Activated T-cell treated with anti-CD3 and anti-CD28 coated beads, Interleukin-2, amount 50 U/mL, for 4 hours (primary cell): Measurements from ENCODE around the gene HID1. TPM values are rescaled to one million over a fixed set of nuclear protein-coding genes. Genes with fewer than 3 reads are reported as not detected.
"Not testable (repeated sequence)": the region's sequence is repeated elsewhere in the genome, so short reads cannot be mapped to it uniquely, and the experiment has no call there.

Experiments
- ATAC-seq, 2 donors: fragments of 200-7000 bp; cut with Tn5 transposase; one replicate each; pipeline ENCODE4 v1.10.0; 2021
- DNase-seq: peaks from one replicate; pipeline ENCODE4 v3.0.0-alpha.2; 2020
- H3K27me3 Mint-ChIP-seq: one replicate; pipeline ENCODE4 v1.8.0; 2021; ENCODE audit warnings: low read depth, mixed read lengths
- H3K36me3 Mint-ChIP-seq: one replicate; pipeline ENCODE4 v1.8.0; 2022; ENCODE audit warnings: mixed read lengths; ENCODE audit not compliant: insufficient read depth
- H3K4me1 Mint-ChIP-seq: one replicate; pipeline ENCODE4 v1.8.0; 2021; ENCODE audit warnings: low read depth, mixed read lengths
- H3K4me3 Mint-ChIP-seq: one replicate; pipeline ENCODE4 v1.8.0; 2021; ENCODE audit warnings: mild to moderate bottlenecking, moderate library complexity, mixed read lengths
- H3K9me3 Mint-ChIP-seq: one replicate; pipeline ENCODE4 v1.8.0; 2021; ENCODE audit warnings: mixed read lengths
- total RNA-seq, 3 donors: library from RNA; stranded (reverse); gene quantifications; one replicate each; pipeline ENCODE4 v1.2.1, GENCODE V29; 2021

Gene HID1
- total RNA-seq, 3 donors from 2014 or later: 1.3 to 2.1 (median 2.0) TPM

DNA sequence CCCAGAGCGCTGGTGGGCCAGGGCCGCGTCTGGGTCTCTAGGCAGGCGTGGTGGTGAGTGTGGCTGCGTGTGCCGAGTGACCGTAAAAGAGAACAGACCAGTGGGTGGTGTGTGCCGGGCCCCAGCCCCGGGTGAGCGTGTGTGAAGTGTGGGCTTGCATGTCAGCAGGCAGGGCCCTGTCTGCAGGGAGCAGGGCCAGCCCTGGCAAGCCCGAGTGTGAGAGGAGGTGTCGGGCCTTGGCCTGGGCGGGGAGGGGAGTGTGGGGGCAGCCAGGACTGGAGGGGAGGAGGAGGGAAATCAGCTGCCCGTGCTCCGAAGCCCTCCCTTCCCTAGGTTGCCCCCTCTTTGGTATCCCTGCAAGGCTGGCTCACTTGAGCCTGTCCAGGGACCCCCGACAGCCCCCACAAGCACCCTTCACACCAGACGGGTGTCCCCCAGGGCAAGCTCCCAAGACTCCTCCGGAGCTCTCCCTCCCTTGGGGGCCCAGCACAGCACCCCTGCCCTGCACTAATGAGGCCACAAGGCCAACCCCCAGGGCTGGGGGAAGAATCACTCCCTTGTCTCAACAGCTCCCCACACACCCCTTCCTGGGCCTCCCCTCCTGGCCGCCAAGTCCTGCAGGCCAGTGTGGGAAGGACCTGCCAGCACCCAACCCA lies 51.4 kb downstream of the HID1 start:
- Mint-ChIP-seq H3K36me3 (no peaks in the 10 kb centered on the region), H3K9me3 (no peaks in the 10 kb centered on the region), H3K4me1 (peaks cover 15% of the 10 kb centered on the region), H3K4me3 (no peak overlapping the region), H3K27me3 (peaks cover 68% of the 10 kb centered on the region)
- DNase-seq: no peak
- ATAC-seq: no peak

DNA sequence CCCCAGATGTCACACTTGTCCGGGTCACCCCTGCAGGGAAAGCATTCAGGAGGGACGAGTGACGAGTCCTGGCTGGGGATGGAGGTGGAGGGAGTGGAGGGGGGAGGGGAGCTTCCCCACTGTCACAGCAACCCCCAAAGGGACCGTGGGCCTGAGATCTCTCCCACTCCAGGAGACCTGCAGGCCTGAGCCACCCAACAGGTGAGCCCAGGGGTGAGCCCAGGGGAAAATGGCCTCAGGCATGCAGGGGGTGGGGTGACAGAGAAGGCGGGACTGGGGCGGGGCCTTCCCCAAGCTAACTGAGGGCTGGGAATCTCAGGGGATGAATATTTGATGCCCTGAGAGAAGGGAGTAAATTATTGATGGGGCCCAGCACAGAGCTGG lies 51.9 kb downstream of the HID1 start:
- no peak for DNase-seq
- Mint-ChIP-seq H3K36me3 (no peaks in the 10 kb centered on the region), H3K9me3 (no peaks in the 10 kb centered on the region), H3K4me3 (no peak overlapping the region), H3K27me3 (peaks cover 64% of the 10 kb centered on the region), H3K4me1 (peaks cover 15% of the 10 kb centered on the region)
- no peak for ATAC-seq

DNA sequence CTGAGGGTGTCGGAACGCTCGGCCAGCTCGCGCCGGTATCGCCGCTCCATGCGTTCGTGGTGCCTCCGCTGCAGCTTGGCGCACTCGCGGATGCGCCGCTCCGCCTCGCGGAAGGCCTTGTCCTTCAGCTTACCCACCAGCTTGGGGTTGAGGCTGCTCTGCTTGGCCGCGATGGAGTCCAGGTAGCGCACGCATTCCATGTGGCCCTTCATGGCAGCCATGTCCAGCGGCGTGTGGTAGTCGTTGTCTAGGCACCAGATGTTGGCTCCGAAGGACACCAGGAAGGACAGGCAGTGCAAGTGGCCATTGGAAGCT lies 52.3 kb downstream of the HID1 start:
- Mint-ChIP-seq H3K4me3 (no peak overlapping the region), H3K36me3 (no peaks in the 10 kb centered on the region), H3K9me3 (no peaks in the 10 kb centered on the region), H3K27me3 (peaks cover 60% of the 10 kb centered on the region), H3K4me1 (peaks cover 15% of the 10 kb centered on the region)
- ATAC-seq: no peak
- DNase-seq: no peak

DNA sequence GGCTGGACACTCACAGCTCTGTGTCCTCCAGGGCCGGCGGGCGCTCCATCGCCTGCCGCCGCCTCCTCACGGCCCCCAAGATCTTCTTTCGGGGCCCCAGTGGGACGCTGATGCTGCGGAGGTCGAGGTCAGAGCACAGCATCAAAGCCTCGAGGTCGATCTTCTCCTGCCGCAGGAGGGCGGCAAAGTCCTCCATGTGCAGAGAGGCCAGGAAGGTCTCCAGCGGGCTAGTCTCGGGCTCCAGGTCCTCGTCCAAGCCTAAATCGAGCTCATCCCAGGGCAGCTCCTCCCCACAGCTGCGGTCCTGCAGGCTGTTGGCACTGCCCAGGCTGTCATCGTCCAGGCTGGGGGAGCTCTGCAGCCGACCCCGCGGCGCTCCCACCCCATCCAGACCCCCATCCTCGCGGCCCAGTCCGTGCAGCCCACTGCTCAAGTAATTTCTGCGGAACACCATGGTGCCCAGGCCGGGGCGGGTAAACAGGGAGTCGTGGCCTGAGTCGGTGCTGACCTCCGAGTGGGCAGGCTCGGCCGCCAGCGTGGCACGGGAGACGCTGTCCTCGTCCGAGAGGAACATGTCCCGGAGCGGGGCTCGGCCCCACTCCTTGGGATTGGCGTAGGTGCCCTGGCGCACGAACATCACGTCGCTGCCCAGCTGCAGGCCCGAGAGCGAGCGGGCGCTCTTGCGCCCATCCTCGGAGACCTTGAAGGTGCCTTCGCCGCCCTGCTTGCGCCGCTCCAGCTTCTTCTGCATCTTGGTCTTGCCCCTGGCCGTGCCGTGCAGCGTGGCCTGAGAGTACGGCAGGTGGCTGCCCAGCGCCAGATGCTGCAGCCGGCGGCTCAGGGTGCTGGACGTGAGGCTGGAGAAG lies 52.9 kb downstream of the HID1 start:
- DNase-seq (no peak), ATAC-seq (no peak)
- peaks cover 55% of the 10 kb centered on the region for H3K27me3 Mint-ChIP-seq
- H3K36me3 Mint-ChIP-seq: no peaks in the 10 kb centered on the region
- H3K9me3 Mint-ChIP-seq: no peaks in the 10 kb centered on the region
- no peak overlapping the region for H3K4me3 Mint-ChIP-seq
- peaks cover 13% of the 10 kb centered on the region for H3K4me1 Mint-ChIP-seq

DNA sequence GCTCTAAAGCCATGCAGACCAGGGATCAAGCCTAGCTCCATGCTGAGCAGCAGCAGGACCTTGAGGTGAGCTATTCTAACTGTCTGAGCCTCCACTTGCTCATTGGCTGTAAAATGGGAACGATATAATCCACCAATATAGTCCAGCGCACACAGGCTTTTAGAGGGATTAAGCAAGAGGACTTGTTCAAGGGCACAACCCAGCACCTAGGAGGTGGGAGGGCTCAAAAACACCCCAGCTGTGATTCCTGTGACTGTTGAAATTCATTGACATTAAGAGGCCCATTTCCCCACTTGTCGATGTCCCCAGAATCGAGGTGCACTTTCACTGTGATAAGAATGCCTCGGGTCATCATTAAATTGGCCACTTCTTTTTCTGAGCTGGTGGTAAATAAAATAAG lies 53.7 kb downstream of the HID1 start:
- ATAC-seq (no peak), DNase-seq (no peak)
- H3K9me3 Mint-ChIP-seq: no peaks in the 10 kb centered on the region
- no peak overlapping the region for H3K4me3 Mint-ChIP-seq
- H3K4me1 Mint-ChIP-seq: peaks cover 9% of the 10 kb centered on the region
- H3K27me3 Mint-ChIP-seq: peaks cover 50% of the 10 kb centered on the region
- no peaks in the 10 kb centered on the region for H3K36me3 Mint-ChIP-seq

DNA sequence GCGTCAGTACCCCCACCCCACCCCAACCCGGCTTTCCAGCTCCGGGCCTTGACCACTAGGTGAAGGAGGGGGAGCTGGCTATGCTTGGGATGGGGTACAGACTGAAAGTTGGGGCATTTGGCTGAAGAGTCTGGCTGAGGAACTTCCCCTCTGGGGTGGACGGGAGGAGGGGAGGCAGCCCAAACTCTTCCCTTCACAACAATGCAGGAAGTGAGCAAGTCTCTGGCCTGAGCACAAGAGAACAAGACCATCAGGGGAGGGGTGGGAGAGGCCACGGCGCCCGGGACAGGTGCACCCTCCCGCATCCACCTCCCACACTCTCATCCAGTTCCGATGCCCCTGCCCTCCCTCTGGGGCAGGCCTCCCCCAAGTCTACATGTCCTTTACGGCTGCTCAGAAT lies 55.1 kb downstream of the HID1 start:
- no peaks in the 10 kb centered on the region for H3K36me3 Mint-ChIP-seq
- H3K27me3 Mint-ChIP-seq: peaks cover 40% of the 10 kb centered on the region
- ATAC-seq: no peak
- peaks cover under 1% of the 10 kb centered on the region for H3K4me1 Mint-ChIP-seq
- no peak for DNase-seq
- no peak overlapping the region for H3K4me3 Mint-ChIP-seq
- H3K9me3 Mint-ChIP-seq: no peaks in the 10 kb centered on the region

DNA sequence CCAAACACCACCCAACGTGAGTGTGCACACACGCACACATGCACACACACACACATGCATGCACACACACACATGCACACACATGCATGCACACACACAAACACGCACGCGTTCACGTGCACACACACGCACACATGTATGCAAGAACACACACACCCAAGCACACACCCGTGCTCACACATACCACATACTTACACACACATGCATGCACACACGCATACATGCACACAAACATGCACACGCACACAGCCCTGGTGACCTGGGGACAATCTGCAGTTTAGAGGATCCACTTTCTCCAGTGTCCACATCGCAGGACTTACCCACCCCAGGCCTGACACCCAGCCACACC lies 55.7 kb downstream of the HID1 start:
- Mint-ChIP-seq H3K4me1 (no peaks in the 10 kb centered on the region), H3K36me3 (no peaks in the 10 kb centered on the region), H3K4me3 (no peak overlapping the region), H3K27me3 (peaks cover 36% of the 10 kb centered on the region), H3K9me3 (no peaks in the 10 kb centered on the region)
- ATAC-seq: no peak
- DNase-seq: no peak

DNA sequence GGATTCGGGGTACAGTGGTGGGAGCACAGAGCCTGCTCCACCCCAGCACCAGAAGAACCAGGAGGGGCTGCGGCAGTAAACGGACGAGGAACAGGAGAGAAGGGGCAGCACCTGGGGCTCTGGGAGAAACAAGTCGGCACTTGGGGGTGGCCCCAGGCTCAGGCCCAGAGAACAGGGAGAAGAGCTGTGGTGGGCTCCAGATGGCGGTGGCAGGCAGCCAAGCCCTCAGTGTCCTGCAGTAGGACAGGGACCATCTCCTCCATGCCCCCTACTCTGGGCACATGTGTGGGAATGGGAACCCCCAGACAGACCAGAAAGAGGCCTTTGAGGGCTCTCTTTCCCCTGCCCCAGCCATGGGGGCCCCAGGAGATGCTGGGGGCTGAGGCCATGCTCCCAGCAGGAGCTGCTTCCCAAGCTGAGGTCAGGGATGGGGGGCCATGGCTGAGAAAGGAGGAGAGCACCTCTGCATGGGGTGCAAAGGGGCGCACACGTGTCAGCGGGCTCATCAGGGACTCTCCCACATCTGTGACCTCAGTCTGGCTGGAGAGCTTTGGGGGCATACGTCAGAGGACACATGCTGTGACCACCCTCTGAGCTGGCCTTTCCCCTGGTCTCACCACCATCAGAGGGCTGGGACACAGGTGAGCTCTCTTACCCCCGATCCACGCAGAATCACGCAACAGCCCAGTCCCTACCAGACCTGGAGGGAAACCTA lies 56.3 kb downstream of the HID1 start:
- Mint-ChIP-seq H3K9me3 (no peaks in the 10 kb centered on the region), H3K4me3 (no peak overlapping the region), H3K4me1 (no peaks in the 10 kb centered on the region), H3K27me3 (peaks cover 31% of the 10 kb centered on the region), H3K36me3 (no peaks in the 10 kb centered on the region)
- ATAC-seq (no peak), DNase-seq (no peak)

DNA sequence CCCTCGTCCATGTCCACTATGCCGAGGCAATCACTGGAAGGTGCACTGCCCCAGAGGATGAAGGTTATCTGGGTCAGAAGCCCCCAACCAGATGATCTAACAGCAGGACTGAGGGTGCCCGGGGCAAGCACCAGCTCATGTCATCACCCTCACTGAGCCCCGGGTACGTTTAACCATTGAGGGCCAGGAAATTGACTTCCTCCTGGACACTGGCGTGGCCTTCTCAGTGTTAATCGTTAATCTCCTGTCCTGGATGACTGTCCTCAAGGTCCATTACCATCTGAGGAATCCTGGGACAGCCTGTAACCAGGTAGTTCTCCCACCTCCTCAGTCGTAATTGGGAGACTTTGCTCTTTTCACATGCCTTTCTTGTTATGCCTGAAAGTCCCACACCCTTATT lies 61.1 kb downstream of the HID1 start:
- not testable (repeated sequence) for H3K9me3 Mint-ChIP-seq, H3K4me3 Mint-ChIP-seq, H3K27me3 Mint-ChIP-seq, ATAC-seq, H3K36me3 Mint-ChIP-seq, DNase-seq, H3K4me1 Mint-ChIP-seq

DNA sequence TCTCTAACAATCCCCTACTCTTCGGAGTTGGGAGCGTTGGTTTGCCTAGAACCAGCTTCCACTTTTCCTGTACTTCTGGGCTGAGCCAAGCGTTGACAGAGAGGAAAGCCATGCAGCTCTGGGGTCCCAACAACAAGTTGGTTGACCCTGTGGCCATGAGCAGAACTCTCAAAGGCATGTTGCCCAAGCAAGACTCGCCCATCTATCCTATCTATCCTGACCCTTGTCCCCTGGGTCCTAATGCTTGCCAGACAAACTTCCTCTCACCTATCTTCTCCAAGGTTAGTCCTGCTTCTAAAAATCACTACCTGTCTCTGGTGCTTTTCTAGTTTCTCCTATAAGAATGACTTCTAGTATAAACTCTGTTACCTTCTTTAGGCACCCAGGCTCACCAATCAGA lies 63.5 kb downstream of the HID1 start:
- not testable (repeated sequence) for H3K36me3 Mint-ChIP-seq, DNase-seq, ATAC-seq, H3K9me3 Mint-ChIP-seq, H3K4me1 Mint-ChIP-seq, H3K4me3 Mint-ChIP-seq, H3K27me3 Mint-ChIP-seq

DNA sequence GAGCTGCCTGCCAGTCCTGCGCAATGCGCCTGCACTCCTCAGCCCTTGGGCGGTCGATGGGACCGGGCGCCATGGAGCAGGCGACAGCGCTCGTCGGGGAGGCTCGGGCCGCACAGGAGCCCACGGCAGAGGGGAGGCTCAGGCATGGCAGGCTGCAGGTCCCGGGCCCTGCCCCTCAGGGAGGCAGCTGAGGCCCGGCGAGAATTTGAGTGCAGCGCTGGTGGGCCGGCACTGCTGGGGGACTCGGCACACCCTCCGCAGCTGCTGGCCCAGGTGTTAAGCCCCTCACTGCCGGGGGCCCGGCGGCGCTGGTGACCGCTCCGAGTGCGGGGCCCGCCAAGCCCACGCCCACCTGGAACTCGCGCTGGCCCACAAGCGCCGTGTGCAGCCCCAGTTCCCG lies 65.5 kb downstream of the HID1 start:
- no peaks in the 10 kb centered on the region for H3K9me3 Mint-ChIP-seq
- no peak for ATAC-seq
- H3K4me3 Mint-ChIP-seq: no peak overlapping the region
- H3K36me3 Mint-ChIP-seq: no peaks in the 10 kb centered on the region
- peaks cover 2% of the 10 kb centered on the region for H3K4me1 Mint-ChIP-seq
- peaks cover 18% of the 10 kb centered on the region for H3K27me3 Mint-ChIP-seq
- no peak for DNase-seq

DNA sequence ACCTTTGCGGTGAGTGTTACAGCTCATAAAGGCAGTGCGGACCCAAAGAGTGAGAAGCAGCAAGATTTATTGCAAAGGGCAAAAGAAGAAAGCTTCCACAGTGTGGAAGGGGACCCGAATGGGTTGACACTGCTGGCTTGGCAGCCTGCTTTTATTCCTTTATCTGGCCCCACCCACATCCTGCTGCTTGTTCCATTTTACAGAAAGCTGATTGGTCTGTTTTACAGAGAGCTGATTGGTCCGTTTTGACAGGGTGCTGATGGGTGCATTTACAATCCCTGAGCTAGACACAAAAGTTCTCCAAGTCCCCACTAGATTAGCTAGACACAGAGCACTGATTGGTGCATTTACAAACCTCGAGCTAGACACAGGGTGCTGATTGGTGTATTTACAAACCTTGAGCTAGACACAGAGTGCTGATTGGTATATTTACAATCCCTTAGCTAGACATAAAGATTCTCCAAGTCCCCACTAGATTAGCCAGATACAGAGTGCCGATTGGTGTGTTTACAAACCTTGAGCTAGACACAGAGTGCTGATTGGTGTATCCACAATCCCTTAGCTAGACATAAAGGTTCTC lies 66.3 kb downstream of the HID1 start:
- not testable (repeated sequence) for H3K36me3 Mint-ChIP-seq, DNase-seq, H3K4me3 Mint-ChIP-seq, H3K9me3 Mint-ChIP-seq, H3K4me1 Mint-ChIP-seq, ATAC-seq
- peaks cover 24% of the 10 kb centered on the region for H3K27me3 Mint-ChIP-seq

DNA sequence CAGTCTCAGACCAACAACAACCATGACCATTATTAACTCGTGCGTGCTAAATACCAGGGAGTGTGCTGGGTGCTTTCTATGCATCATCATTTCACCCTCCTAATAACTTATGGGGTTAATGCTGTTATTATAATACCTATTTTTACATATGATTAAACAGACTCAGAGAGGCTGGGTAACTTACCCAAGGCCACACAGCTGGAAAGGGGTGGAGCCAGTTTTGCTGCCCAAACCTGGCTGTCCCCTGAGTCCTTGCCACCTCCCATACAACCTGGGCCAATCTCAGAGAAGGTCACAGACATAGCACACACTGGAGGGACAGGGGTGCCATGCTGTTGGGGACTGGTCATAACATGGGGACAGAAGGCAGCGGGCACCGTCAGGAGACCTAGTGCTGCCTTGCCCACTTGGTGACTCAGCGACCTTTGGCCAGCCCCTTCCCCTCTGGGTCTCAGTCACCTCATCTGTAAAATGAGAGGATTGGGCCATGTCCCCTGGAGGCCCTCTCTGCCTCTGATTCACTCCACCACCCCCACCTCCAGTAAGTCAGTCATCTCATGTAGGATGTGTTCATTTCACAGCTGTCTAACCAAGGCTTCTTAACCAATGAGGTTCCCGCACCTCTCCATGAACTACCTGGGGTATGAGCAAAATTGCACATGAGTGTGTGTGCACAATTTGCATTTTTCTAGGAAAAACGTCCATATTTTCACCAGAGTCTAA lies 67.7 kb downstream of the HID1 start:
- H3K27me3 Mint-ChIP-seq: peaks cover 30% of the 10 kb centered on the region
- ATAC-seq: peak in 1 of 2 donors; percentile 38
- DNase-seq: no peak
- no peaks in the 10 kb centered on the region for H3K9me3 Mint-ChIP-seq
- no peak overlapping the region for H3K4me3 Mint-ChIP-seq
- no peaks in the 10 kb centered on the region for H3K36me3 Mint-ChIP-seq
- peaks cover 2% of the 10 kb centered on the region for H3K4me1 Mint-ChIP-seq

DNA sequence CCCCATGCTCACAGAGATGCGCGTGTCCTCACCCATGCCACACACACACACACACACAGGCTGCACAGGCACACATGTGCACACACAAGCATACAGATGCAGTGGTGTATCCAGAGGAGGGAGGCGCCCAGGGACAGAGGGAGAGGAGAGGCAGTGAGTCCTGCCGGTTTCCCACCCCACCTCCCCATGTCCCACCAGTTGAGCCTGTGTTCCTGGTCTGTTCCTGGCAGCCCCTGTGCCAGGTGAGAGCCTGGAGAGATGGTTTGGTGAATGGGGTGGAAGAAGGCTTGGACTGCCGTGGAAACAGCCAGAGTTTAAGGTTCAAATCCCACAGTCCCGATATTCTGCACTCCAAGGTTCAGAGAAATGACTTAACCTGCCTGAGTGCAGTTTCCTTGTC lies 68.9 kb downstream of the HID1 start:
- peaks cover 30% of the 10 kb centered on the region for H3K27me3 Mint-ChIP-seq
- DNase-seq (no peak), ATAC-seq (no peak)
- peaks cover 2% of the 10 kb centered on the region for H3K4me1 Mint-ChIP-seq
- no peaks in the 10 kb centered on the region for H3K36me3 Mint-ChIP-seq
- H3K4me3 Mint-ChIP-seq: no peak overlapping the region
- H3K9me3 Mint-ChIP-seq: no peaks in the 10 kb centered on the region
